ENCODE results near the gene TNFRSF6B. TPM values are rescaled to one million over a fixed set of nuclear protein-coding genes. Genes with fewer than 3 reads are reported as not detected.
A peak's percentile ranks its signal among the peaks of the same experiment; 100 is the strongest.
"Not testable (repeated sequence)": the region's sequence is repeated elsewhere in the genome, so short reads cannot be mapped to it uniquely, and the experiment has no call there.

TNFRSF6B gene
- total RNA-seq, 1 donor from 2014 or later, result not detected

GRCh38 chr20:63711085-63711645 is 14.7 kb downstream of the TNFRSF6B start:
- H3K4me3 Mint-ChIP-seq, result peak overlapping the region; percentile 55

GRCh38 chr20:63712191-63712590 is 15.7 kb downstream of the TNFRSF6B start:
- TF ChIP-seq, protein P1, sequence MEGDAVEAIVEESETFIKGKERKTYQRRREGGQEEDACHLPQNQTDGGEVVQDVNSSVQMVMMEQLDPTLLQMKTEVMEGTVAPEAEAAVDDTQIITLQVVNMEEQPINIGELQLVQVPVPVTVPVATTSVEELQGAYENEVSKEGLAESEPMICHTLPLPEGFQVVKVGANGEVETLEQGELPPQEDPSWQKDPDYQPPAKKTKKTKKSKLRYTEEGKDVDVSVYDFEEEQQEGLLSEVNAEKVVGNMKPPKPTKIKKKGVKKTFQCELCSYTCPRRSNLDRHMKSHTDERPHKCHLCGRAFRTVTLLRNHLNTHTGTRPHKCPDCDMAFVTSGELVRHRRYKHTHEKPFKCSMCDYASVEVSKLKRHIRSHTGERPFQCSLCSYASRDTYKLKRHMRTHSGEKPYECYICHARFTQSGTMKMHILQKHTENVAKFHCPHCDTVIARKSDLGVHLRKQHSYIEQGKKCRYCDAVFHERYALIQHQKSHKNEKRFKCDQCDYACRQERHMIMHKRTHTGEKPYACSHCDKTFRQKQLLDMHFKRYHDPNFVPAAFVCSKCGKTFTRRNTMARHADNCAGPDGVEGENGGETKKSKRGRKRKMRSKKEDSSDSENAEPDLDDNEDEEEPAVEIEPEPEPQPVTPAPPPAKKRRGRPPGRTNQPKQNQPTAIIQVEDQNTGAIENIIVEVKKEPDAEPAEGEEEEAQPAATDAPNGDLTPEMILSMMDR (IDR thresholded peaks at IDR 0.05; ENCODE audit: unreplicated experiment), result no peak
- Mint-ChIP-seq H3K9me3 (peaks cover 21% of the 10 kb centered on the region), H3K4me3 (no peak overlapping the region), H3K4me1 (peaks cover 8% of the 10 kb centered on the region), H3K27ac (no peak overlapping the region), H3K27me3 (ENCODE audit: low read depth) (no peaks in the 10 kb centered on the region), H3K36me3 (peaks cover 54% of the 10 kb centered on the region)
- DNase-seq (ENCODE audit: low spot score in 2 of 2, unreplicated experiment in 2 of 2), result no peak

More at GRCh38 chr20:63711085-63711645, 14.7 kb downstream of the TNFRSF6B start:
- Mint-ChIP-seq H3K27ac (no peak overlapping the region), H3K9me3 (peaks cover 15% of the 10 kb centered on the region), H3K36me3 (peaks cover 49% of the 10 kb centered on the region), H3K27me3 (ENCODE audit: low read depth) (no peaks in the 10 kb centered on the region), H3K4me1 (peaks cover 15% of the 10 kb centered on the region)
- DNase-seq (ENCODE audit: low spot score in 2 of 2, unreplicated experiment in 2 of 2), result no peak
- TF ChIP-seq, protein P1 (IDR thresholded peaks at IDR 0.05; ENCODE audit: unreplicated experiment), result no peak

- peaks cover 35% of the 10 kb centered on the region for H3K9me3 Mint-ChIP-seq
- H3K4me3 Mint-ChIP-seq, result no peak overlapping the region
- TF ChIP-seq, protein P1 (IDR thresholded peaks at IDR 0.05; ENCODE audit: unreplicated experiment), result no peak
- no peaks in the 10 kb centered on the region for H3K27me3 Mint-ChIP-seq (ENCODE audit: low read depth)
- peaks cover 2% of the 10 kb centered on the region for H3K4me1 Mint-ChIP-seq
- DNase-seq (ENCODE audit: low spot score in 2 of 2, unreplicated experiment in 2 of 2), result no peak
- H3K27ac Mint-ChIP-seq, result no peak overlapping the region
- peaks cover 69% of the 10 kb centered on the region for H3K36me3 Mint-ChIP-seq
Measured at GRCh38 chr20:63714858-63715257, 18.4 kb downstream of the TNFRSF6B start.

DNA sequence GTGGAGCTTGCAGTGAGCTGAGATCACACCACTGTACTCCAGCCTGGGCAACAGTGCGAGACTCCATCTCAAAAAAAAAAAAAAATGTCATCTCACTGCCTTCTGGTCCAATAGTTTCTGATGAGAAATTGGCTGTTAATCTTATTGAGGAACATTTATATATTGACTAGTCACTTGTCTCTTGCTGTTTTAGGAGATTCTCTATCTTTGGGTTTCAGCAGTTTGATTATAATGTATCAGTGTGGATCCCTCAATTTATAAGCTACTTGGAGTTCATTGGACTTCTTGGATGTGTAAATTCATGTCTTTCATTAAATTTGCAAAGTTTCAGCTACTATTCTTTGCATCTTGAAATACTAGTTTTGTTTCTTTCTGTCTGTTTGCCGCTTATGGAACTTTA is 22.5 kb downstream of the TNFRSF6B start:
- no peak for DNase-seq (ENCODE audit: low spot score in 2 of 2, unreplicated experiment in 2 of 2)
- Mint-ChIP-seq H3K4me3 (no peak overlapping the region), H3K9me3 (peaks cover 31% of the 10 kb centered on the region), H3K27me3 (ENCODE audit: low read depth) (no peaks in the 10 kb centered on the region), H3K36me3 (peaks cover 65% of the 10 kb centered on the region), H3K4me1 (no peaks in the 10 kb centered on the region), H3K27ac (no peak overlapping the region)
- TF ChIP-seq, protein P1 (IDR thresholded peaks at IDR 0.05; ENCODE audit: unreplicated experiment), result no peak

DNA sequence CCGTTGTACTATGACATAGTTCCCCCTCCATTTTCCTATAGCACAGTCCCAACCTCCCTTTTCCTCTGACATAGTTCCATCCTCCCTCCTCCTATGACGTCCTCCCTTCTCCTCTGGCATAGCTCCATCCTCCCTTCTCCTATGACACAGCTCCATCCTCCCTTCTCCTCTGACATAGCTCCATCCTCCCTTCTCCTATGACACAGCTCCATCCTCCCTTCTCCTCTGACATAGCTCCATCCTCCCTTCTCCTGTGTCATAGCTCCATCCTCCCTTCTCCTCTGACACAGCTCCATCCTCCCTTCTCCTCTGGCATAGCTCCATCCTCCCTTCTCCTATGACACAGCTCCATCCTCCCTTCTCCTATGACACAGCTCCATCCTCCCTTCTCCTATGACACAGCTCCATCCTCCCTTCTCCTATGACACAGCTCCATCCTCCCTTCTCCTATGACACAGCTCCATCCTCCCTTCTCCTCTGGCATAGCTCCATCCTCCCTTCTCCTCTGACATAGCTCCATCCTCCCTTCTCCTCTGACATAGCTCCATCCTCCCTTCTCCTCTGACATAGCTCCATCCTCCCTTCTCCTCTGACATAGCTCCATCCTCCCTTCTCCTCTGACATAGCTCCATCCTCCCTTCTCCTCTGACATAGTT is 26.6 kb downstream of the TNFRSF6B start:
- DNase-seq (ENCODE audit: low spot score in 2 of 2, unreplicated experiment in 2 of 2); H3K27ac Mint-ChIP-seq; H3K4me3 Mint-ChIP-seq; H3K27me3 Mint-ChIP-seq (ENCODE audit: low read depth); H3K4me1 Mint-ChIP-seq: not testable (repeated sequence)
- Mint-ChIP-seq H3K36me3 (peaks cover 55% of the 10 kb centered on the region), H3K9me3 (peaks cover 20% of the 10 kb centered on the region)

DNA sequence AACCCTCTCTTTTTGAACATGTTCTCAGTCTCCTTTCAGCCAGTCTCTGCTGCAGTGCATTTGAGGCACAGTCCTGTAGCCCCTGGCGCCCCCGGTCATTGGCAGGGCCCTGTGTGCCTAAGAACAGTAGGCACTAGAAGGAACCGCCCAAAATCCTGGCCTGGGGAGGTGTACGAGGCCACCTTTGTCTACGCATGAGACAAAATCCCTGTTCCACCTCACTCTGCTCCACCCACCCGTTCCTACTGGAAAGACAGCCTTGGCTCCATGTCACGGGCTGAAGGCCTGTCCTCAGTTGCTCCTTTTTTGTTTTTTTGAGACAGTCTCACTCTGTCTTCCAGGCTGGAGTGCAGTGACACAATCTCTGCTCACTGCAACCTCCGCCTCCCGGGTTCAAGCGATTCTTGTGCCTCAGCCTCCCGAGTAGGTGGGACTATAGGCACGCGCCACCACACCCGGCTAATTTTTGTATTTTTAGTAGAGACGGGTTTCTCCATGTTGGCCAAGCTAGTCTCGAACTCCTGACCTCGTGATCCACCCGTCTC is 33.8 kb downstream of the TNFRSF6B start:
- not testable (repeated sequence) for H3K4me3 Mint-ChIP-seq; H3K27ac Mint-ChIP-seq; H3K27me3 Mint-ChIP-seq (ENCODE audit: low read depth); H3K4me1 Mint-ChIP-seq; DNase-seq (ENCODE audit: low spot score in 2 of 2, unreplicated experiment in 2 of 2); H3K9me3 Mint-ChIP-seq
- peaks cover 35% of the 10 kb centered on the region for H3K36me3 Mint-ChIP-seq

Measured in mesothelial cell of epicardium (in vitro differentiated cells).